GM13976 (cell line): Measurements from ENCODE around the gene ODF2L.

ENCODE experiments used
- DNase-seq: peaks from one replicate; pipeline ENCODE4 v3.0.0; 2012; ENCODE audit warnings: low spot score
- CTCF ChIP-seq: IDR thresholded peaks from 2 replicates; pipeline ENCODE4 v1.5.1; 2012; ENCODE audit warnings: borderline replicate concordance, mild to moderate bottlenecking; ENCODE audit not compliant: insufficient read depth; ENCODE audit errors: extremely low read depth, missing control alignments, control extremely low read depth
- in situ Hi-C: fragments of 300-500 bp; cut with MboI; formaldehyde crosslinking; loops from one replicate; pipeline ENCODE4 v1.12.0; 2022; ENCODE audit warnings: low sequenced_read_pairs, mixed read lengths, inconsistent platforms; ENCODE audit not compliant: unreplicated experiment

Gene ODF2L

GRCh38 chr1:86335916-86336315 is 60.2 kb downstream of the ODF2L start:
- TF ChIP-seq CTCF = no peak
- in situ Hi-C loops = no loop called here

GRCh38 chr1:86325264-86325663 is 70.9 kb downstream of the ODF2L start:
- DNase-seq = no peak
- in situ Hi-C loops = no loop called here
- TF ChIP-seq CTCF = no peak

More at GRCh38 chr1:86335916-86336315, 60.2 kb downstream of the ODF2L start:
- DNase-seq = no peak

DNA sequence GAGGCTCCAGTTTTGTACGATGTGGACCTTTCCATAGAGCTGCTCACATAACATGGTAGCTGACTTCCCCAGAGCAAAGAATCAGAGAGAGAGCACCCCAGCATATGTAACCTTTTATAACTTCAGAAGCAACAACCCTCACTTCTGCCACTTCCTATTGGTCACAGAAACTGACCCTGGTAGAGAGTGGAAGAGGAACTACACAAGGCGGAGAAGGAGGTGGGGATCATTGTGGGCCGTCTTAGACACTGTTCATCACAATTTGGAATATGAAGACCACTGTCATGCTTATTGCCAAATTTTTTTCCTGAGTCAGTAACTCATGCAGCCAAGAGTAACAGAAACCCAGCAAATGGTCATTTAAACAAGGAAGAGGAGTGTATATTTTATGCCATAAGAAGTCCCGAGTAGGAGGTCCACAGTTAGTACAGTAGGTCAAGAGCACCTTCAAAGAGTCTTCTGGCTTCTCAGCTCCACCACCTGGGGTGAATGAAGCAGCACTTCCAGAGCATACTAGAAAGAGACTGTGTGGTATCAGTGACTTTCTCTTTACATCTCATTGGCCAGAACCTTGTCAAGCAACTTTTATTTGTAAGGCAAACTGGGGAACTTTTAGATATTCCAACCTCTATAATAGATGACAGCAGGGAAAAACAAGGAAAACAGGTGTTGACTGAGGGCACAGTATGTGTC is 71.8 kb downstream of the ODF2L start:
- in situ Hi-C loops = no loop called here
- DNase-seq = no peak
- no peak for TF ChIP-seq CTCF

- in situ Hi-C loops = no loop called here
- DNase-seq = no peak
- no peak for TF ChIP-seq CTCF
These were observed 73.9 kb downstream of the ODF2L start for GRCh38 chr1:86322241-86322640.

GRCh38 chr1:86318436-86318835 is 77.7 kb downstream of the ODF2L start:
- DNase-seq = no peak
- TF ChIP-seq CTCF = no peak
- in situ Hi-C loops = no loop called here

DNA sequence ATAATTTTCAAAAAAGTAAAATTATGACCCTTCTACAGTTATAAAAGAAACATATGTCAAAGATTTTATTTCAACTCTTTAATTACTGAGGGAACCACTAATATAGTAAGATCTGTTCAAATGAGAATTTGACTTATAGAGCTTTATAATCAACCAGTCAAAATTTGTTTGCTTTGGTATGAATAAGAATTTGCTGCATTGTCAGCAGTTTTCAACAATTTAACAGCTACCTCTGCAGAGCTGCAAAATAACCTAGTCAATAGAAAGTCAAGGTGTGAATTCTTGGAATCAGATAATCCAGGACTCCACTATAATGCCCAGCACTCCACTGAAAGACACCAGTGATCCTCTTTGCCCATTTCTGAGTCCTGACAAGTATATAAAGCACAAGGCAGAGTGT is 78.2 kb downstream of the ODF2L start:
- TF ChIP-seq CTCF = no peak
- DNase-seq = no peak
- in situ Hi-C loops = no loop called here
